ENCODE measurements around the gene GNAZ.

GNAZ gene

DNA sequence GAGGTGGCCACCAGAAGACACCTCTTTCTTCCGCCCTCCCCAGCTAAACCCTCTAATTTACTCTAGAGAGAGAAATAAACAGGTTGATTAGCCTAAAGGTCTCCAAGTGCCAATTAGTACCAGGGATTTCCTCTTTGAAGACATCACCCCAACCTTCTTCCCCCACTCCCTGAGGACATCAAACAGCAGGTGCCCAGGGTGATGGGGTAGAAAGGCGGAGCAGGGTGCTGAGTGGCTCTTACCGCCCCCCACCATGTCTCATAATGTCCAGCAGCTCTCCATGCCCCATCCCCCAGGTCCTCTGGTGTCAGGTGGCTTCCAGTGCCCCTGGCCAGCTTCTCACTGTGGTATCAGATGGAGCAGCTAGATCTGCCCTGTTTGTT lies 5.3 kb upstream of the GNAZ start:
- CTCF ChIA-PET, result no interaction called here
- no peak for DNase-seq (ENCODE audit: extremely low spot score)
- POLR2A ChIA-PET, result no interaction called here
- TF ChIP-seq L3MBTL2 (conservative IDR thresholded peaks at IDR 0.05), result no peak
- no peak for TF ChIP-seq CTBP1 (IDR thresholded peaks at IDR 0.05; ENCODE audit: borderline replicate concordance)
- no peak for TF ChIP-seq SP1 (IDR thresholded peaks at IDR 0.05)
- no peak for TF ChIP-seq HDGF (IDR thresholded peaks at IDR 0.05; ENCODE audit: borderline replicate concordance)
- no peak for TF ChIP-seq FOXM1 (IDR thresholded peaks at IDR 0.05; ENCODE audit: borderline replicate concordance)
- TF ChIP-seq SUZ12 (IDR thresholded peaks at IDR 0.05), result no peak
- TF ChIP-seq NFRKB (IDR thresholded peaks at IDR 0.05), result no peak
- TF ChIP-seq BHLHE40 (IDR thresholded peaks at IDR 0.05; ENCODE audit: borderline replicate concordance), result no peak
- TF ChIP-seq ZNF384 (IDR thresholded peaks at IDR 0.05), result no peak
- TF ChIP-seq ARNT (IDR thresholded peaks at IDR 0.05), result no peak
- TF ChIP-seq LEF1 (IDR thresholded peaks at IDR 0.05; ENCODE audit: borderline replicate concordance), result no peak
- TF ChIP-seq FOXA1 (IDR thresholded peaks at IDR 0.05), result no peak
- no peak for TF ChIP-seq PKNOX1 (IDR thresholded peaks at IDR 0.05)
- no peak for TF ChIP-seq TARDBP (IDR thresholded peaks at IDR 0.05)
- TF ChIP-seq FOXK2 (IDR thresholded peaks at IDR 0.05), result no peak
- TF ChIP-seq ELF4 (IDR thresholded peaks at IDR 0.05), result no peak

DNA sequence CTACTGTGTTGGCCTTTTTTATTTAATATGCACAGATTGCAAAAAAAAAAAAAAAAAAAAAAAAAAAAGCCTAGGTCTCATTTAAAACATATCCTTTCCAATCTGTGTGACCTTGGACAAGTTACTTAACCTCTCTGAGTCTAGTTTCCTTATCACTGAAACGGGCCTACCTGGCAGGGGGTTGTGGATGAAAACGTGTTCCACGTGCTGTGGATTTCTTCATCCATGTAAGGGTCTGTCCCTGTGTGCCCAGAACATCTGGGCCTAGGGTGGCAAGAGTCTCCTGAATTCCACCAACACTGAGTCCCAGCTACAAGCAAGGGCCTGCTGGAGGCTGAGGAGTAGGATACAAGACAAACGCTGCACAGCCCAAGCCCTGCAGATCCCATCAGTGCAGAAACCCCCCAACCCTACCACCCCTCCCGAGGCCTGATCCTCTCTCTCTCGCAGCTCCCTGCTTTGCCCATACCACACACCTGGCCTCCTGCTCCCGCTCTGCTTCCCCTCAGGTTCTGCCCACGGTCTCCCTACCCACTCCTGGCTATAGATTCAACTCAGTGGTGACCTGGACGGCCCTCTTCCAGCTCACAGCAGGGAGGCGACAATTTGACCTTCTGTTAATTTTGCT lies 4.7 kb upstream of the GNAZ start:
- no peak for TF ChIP-seq SUZ12 (IDR thresholded peaks at IDR 0.05)
- no peak for TF ChIP-seq PKNOX1 (IDR thresholded peaks at IDR 0.05)
- no peak for TF ChIP-seq TARDBP (IDR thresholded peaks at IDR 0.05)
- no peak for DNase-seq (ENCODE audit: extremely low spot score)
- ChIA-PET CTCF (no interaction called here), POLR2A (no interaction called here)

DNA sequence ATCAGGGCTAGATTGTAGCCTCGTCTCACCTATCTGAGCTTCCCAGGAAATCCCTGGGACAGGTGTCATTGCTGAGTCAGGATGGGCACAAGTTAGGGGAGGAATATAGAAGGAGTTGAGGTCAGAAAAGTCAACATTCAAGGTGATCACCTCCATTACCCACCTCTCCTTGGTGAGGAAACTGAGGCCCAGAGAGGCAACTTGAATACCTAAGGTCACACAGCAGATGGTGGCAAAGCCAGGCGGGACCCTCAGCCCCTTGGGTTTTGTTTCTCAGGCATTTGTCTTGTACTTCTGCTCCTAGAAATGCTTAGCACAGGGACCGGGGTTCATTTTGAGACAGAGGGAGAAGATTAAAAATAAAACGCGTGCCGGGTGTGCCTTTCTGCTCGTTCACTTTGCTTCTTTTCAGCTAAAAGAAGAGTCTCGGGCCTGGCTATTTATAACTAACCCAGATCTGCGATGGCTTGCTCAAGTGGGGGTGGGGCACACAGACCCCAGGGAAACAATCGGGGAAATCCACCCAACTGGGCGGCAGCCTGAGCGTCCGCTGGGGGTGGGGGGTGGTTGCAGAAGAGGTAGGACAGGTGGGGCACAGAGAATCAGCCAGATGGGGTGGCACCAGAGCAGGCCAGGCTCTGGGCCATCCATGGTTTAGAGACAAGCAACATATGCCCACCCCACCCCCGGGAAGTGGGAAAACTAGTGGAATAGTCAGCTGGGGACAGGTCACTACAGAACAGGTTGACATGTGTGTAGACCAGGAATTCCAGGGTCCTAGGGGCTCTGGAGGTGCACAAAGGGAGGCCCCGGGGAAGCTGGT lies 3.9 kb upstream of the GNAZ start:
- ChIA-PET POLR2A (no interaction called here), CTCF (no interaction called here)
- no peak for DNase-seq (ENCODE audit: extremely low spot score)
- TF ChIP-seq LEF1 (IDR thresholded peaks at IDR 0.05; ENCODE audit: borderline replicate concordance) (no peak), CTBP1 (IDR thresholded peaks at IDR 0.05; ENCODE audit: borderline replicate concordance) (no peak), L3MBTL2 (conservative IDR thresholded peaks at IDR 0.05) (no peak)

- no peak for TF ChIP-seq NFRKB (IDR thresholded peaks at IDR 0.05)
- TF ChIP-seq TARDBP (IDR thresholded peaks at IDR 0.05), result no peak
- POLR2A ChIA-PET, result no interaction called here
- CTCF ChIA-PET, result no interaction called here
- no peak for DNase-seq (ENCODE audit: extremely low spot score)
Measured at GRCh38 chr22:23067023-23067650, 3.2 kb upstream of the GNAZ start.

- no peak for DNase-seq (ENCODE audit: extremely low spot score)
- TF ChIP-seq SP1 (IDR thresholded peaks at IDR 0.05) (no peak), ELF4 (IDR thresholded peaks at IDR 0.05) (no peak), CTBP1 (IDR thresholded peaks at IDR 0.05; ENCODE audit: borderline replicate concordance) (no peak), SUZ12 (IDR thresholded peaks at IDR 0.05) (no peak), ARNT (IDR thresholded peaks at IDR 0.05) (no peak), LEF1 (IDR thresholded peaks at IDR 0.05; ENCODE audit: borderline replicate concordance) (no peak), L3MBTL2 (conservative IDR thresholded peaks at IDR 0.05) (no peak), FOXK2 (IDR thresholded peaks at IDR 0.05) (no peak), BHLHE40 (IDR thresholded peaks at IDR 0.05; ENCODE audit: borderline replicate concordance) (no peak), ZNF384 (IDR thresholded peaks at IDR 0.05) (no peak), TARDBP (IDR thresholded peaks at IDR 0.05) (no peak), HDGF (IDR thresholded peaks at IDR 0.05; ENCODE audit: borderline replicate concordance) (no peak), PKNOX1 (IDR thresholded peaks at IDR 0.05) (no peak), NFRKB (IDR thresholded peaks at IDR 0.05) (no peak), FOXA1 (IDR thresholded peaks at IDR 0.05) (no peak), FOXM1 (IDR thresholded peaks at IDR 0.05; ENCODE audit: borderline replicate concordance) (no peak)
- ChIA-PET POLR2A (no interaction called here), CTCF (no interaction called here)
Measured at GRCh38 chr22:23067691-23068090, 2.6 kb upstream of the GNAZ start.

- POLR2A ChIA-PET, result no interaction called here
Measured at GRCh38 chr22:23068096-23068831, 2.1 kb upstream of the GNAZ start.

More at GRCh38 chr22:23068096-23068831, 2.1 kb upstream of the GNAZ start:
- no peak for TF ChIP-seq CTBP1 (IDR thresholded peaks at IDR 0.05; ENCODE audit: borderline replicate concordance)
- no peak for TF ChIP-seq FOXM1 (IDR thresholded peaks at IDR 0.05; ENCODE audit: borderline replicate concordance)
- no peak for TF ChIP-seq SUZ12 (IDR thresholded peaks at IDR 0.05)
- no peak for TF ChIP-seq FOXK2 (IDR thresholded peaks at IDR 0.05)
- no peak for TF ChIP-seq SP1 (IDR thresholded peaks at IDR 0.05)
- no peak for TF ChIP-seq ARNT (IDR thresholded peaks at IDR 0.05)
- no peak for TF ChIP-seq FOXA1 (IDR thresholded peaks at IDR 0.05)
- no peak for TF ChIP-seq TARDBP (IDR thresholded peaks at IDR 0.05)
- TF ChIP-seq ELF4 (IDR thresholded peaks at IDR 0.05), result no peak
- no peak for TF ChIP-seq ZNF384 (IDR thresholded peaks at IDR 0.05)
- no peak for TF ChIP-seq LEF1 (IDR thresholded peaks at IDR 0.05; ENCODE audit: borderline replicate concordance)
- no peak for TF ChIP-seq NFRKB (IDR thresholded peaks at IDR 0.05)
- TF ChIP-seq L3MBTL2 (conservative IDR thresholded peaks at IDR 0.05), result no peak
- TF ChIP-seq PKNOX1 (IDR thresholded peaks at IDR 0.05), result no peak
- CTCF ChIA-PET, result no interaction called here
- DNase-seq (ENCODE audit: extremely low spot score), result no peak

Data from HEK293T (cell line).